GM12891 (cell line): Measurements from ENCODE around the gene RPS6KA2.

Source experiments
- POLR2AphosphoS5 ChIP-seq: IDR thresholded peaks from 2 replicates; pipeline ENCODE4 v1.6.1; 2011; ENCODE audit warnings: low read depth, low read length, control low read depth
- TAF1 ChIP-seq: IDR thresholded peaks from 2 replicates; pipeline ENCODE4 v1.6.1; 2011; ENCODE audit warnings: low read depth, low read length, control low read depth

GRCh38 chr6:166620478-166621113, 6.5 kb downstream of the RPS6KA2 start:
- TF ChIP-seq TAF1 (no peak), POLR2AphosphoS5 (no peak)
